HL-60 (cell line): ENCODE results near the gene MEIOSIN.

Experiments used
- CTCF ChIP-seq: IDR thresholded peaks from one replicate; pipeline ENCODE4 v1.5.1; 2011; ENCODE audit warnings: low read length, control low read depth, inconsistent platforms; ENCODE audit not compliant: insufficient read depth
- GABPA ChIP-seq: IDR thresholded peaks from 2 replicates; pipeline ENCODE4 v1.6.1; 2012; ENCODE audit warnings: low read depth
- POLR2AphosphoS5 ChIP-seq: IDR thresholded peaks from 2 replicates; pipeline ENCODE4 v1.6.1; 2012; ENCODE audit warnings: low read depth
- REST ChIP-seq: IDR thresholded peaks from 2 replicates; pipeline ENCODE4 v1.6.1; 2012; ENCODE audit warnings: low read depth; ENCODE audit not compliant: insufficient replicate concordance
- SPI1 ChIP-seq: IDR thresholded peaks from 2 replicates; pipeline ENCODE4 v1.6.1; 2012; ENCODE audit warnings: low read depth, mild to moderate bottlenecking, borderline replicate concordance

DNA sequence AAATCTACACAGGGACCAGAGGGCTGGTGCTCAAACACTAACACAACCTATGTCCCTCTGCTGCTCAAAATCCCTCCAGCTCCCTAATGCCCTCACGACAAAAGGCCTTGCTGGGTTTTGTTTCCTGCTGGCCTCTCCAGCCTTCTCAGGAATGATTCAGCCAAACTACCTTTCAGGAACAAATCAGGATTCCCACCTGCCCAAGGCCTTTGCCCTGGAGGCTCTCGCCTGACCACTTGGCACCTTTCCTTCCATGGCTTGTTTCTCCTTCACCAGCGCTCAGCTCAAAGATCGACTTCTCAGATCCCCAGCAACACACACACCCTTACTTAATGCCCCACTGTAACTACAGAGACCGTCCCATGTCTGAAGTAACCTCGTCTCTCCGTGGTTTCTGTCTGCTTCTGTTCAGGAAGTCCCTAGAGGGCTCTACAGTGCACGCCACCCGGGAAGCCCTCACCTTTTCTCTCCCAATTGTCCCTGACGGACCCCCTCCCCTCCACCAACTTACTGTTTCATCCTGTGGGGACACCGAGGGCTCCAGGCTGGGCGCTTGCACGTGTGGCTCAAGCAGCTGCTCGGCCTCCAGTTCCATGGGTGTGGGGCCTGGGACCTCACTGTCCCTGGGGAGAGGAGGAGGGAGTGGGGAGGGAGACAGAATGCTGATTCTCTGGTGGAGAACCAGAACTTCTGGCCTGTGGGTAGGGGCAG is 39.0 kb downstream of the MEIOSIN start:
- TF ChIP-seq CTCF, result no peak
- TF ChIP-seq REST, result no peak
- no peak for TF ChIP-seq POLR2AphosphoS5
- TF ChIP-seq GABPA, result no peak
- TF ChIP-seq SPI1, result no peak
